ENCODE data around the gene FAM193A. TPM values are rescaled to one million over a fixed set of nuclear protein-coding genes. Genes with fewer than 3 reads are reported as not detected.
"Not testable (repeated sequence)": the region's sequence is repeated elsewhere in the genome, so short reads cannot be mapped to it uniquely, and the experiment has no call there.

The FAM193A gene
- total RNA-seq, 1 donor from 2014 or later = 28.9 TPM

DNA sequence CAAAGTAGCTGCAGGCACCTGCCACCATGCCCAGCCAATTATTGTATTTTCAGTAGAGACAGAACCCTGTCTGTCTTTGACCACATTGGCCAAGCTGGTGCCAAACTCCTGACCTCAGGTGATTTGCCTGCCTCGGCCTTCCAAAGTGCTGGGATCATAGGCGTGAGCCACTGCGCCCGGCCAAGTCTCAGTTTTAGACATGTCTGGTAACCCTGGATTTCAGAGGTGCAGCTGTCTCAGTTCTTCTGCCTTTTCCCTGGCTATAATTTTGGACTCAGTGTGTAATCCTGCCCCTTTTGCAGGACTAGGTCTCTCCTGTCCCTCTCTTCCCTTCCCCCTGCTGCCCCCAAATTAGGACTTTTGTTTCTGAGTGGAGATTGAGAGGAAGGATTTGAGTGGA, 46.6 kb downstream of the FAM193A start:
- no peaks in the 10 kb centered on the region for H3K27me3 ChIP-seq
- no peaks in the 10 kb centered on the region for H3K9me3 ChIP-seq
- peaks cover 46% of the 10 kb centered on the region for H3K4me1 ChIP-seq
- peak overlapping the region; percentile 26 for H3K27ac ChIP-seq
- ATAC-seq (no peak), DNase-seq (no peak)
- H3K4me3 ChIP-seq = no peak overlapping the region
- intact Hi-C loops (cut with DNase I) = no loop called here
- H3K36me3 ChIP-seq = no peaks in the 10 kb centered on the region
- no peak for TF ChIP-seq CTCF (IDR thresholded peaks at IDR 0.05)

- intact Hi-C loops (cut with DNase I) = no loop called here
- H3K36me3 ChIP-seq = no peaks in the 10 kb centered on the region
- no peak for TF ChIP-seq CTCF (IDR thresholded peaks at IDR 0.05)
- ATAC-seq (peak; percentile 96), DNase-seq (no peak)
- no peaks in the 10 kb centered on the region for H3K9me3 ChIP-seq
- H3K27me3 ChIP-seq = no peaks in the 10 kb centered on the region
- H3K4me1 ChIP-seq = peaks cover 50% of the 10 kb centered on the region
- peak overlapping the region; percentile 26 for H3K27ac ChIP-seq
- no peak overlapping the region for H3K4me3 ChIP-seq
Observed at GRCh38 chr4:2583517-2583916, 47.1 kb downstream of the FAM193A start.

DNA sequence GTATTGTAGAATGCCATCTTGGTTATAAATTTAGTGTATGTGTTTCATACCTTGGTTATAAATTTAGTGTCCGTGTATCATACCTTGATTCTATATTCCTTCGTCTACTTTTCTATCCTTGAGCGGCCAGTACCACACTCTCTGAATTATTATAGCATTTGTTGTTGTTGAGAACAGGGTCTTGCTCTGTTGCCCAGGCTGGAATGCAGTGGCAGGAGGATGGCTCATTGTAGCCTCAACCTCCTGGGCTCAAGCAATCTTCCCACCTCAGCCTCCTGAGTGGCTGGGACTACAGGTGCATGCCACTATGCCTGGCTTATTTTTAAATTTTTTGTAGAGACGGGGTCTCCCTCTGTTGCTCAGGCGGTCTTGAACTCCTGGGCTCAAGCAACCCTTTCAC, 50.1 kb downstream of the FAM193A start:
- H3K27ac ChIP-seq = no peak overlapping the region
- no peak overlapping the region for H3K4me3 ChIP-seq
- no peak for ATAC-seq
- DNase-seq = no peak
- no peaks in the 10 kb centered on the region for H3K36me3 ChIP-seq
- peaks cover 73% of the 10 kb centered on the region for H3K4me1 ChIP-seq
- intact Hi-C loops (cut with DNase I) = no loop called here
- TF ChIP-seq CTCF (IDR thresholded peaks at IDR 0.05) = no peak
- H3K9me3 ChIP-seq = no peaks in the 10 kb centered on the region
- no peaks in the 10 kb centered on the region for H3K27me3 ChIP-seq

DNA sequence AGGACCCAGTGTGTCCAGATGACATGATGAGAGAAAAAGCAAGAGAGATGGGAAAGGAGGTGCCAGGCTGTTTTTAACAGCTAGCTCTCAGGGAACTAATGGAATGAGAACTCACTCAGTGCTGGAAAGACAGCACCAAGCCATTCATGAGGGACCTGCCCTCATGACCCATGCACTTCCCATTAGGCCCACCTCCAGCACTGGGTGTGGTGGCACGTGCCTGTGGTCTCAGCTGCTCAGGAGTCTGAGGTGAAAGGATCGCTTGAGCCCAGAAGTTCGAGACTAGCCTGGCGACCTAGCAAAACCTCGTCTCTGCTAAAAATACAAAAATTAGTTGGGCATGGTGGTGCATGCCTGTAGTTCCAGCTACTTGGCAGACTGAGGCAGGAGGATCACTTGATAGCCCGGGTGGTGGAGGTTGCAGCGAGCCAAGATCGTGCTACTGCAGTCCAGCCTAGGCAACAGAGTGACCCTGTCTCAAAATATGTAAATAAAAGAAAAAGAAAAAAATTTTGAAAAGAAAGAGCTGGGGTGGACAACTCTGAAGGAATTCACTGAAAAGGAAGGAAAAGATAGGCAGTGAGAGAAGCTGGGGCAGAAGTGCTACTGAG, 50.9 kb downstream of the FAM193A start:
- TF ChIP-seq CTCF (IDR thresholded peaks at IDR 0.05) = no peak
- Histone ChIP-seq H3K36me3 (no peaks in the 10 kb centered on the region), H3K27ac (no peak overlapping the region), H3K9me3 (no peaks in the 10 kb centered on the region), H3K4me1 (peaks cover 74% of the 10 kb centered on the region), H3K4me3 (no peak overlapping the region), H3K27me3 (no peaks in the 10 kb centered on the region)
- DNase-seq = no peak
- ATAC-seq = no peak
- intact Hi-C loops (cut with DNase I) = no loop called here

GRCh38 chr4:2588259-2588658, 51.8 kb downstream of the FAM193A start:
- Histone ChIP-seq H3K27me3 (no peaks in the 10 kb centered on the region), H3K4me1 (peaks cover 73% of the 10 kb centered on the region), H3K27ac (no peak overlapping the region), H3K36me3 (no peaks in the 10 kb centered on the region), H3K9me3 (no peaks in the 10 kb centered on the region), H3K4me3 (no peak overlapping the region)
- intact Hi-C loops (cut with DNase I) = no loop called here
- DNase-seq (no peak), ATAC-seq (no peak)
- TF ChIP-seq CTCF (IDR thresholded peaks at IDR 0.05) = no peak

- intact Hi-C loops (cut with DNase I) = no loop called here
- H3K36me3 ChIP-seq = peaks cover 2% of the 10 kb centered on the region
- no peaks in the 10 kb centered on the region for H3K27me3 ChIP-seq
- no peaks in the 10 kb centered on the region for H3K9me3 ChIP-seq
- no peak for TF ChIP-seq CTCF (IDR thresholded peaks at IDR 0.05)
- H3K4me3 ChIP-seq = no peak overlapping the region
- H3K4me1 ChIP-seq = peaks cover 65% of the 10 kb centered on the region
- peak; percentile 90 for ATAC-seq
- no peak for DNase-seq
- H3K27ac ChIP-seq = peak overlapping the region; percentile 70
Observed at GRCh38 chr4:2591189-2591588, 54.7 kb downstream of the FAM193A start.

- ATAC-seq; intact Hi-C loops (cut with DNase I); H3K4me3 ChIP-seq; DNase-seq; H3K9me3 ChIP-seq; H3K27me3 ChIP-seq: not testable (repeated sequence)
- Histone ChIP-seq H3K27ac (peak overlapping the region; percentile 70), H3K36me3 (peaks cover 10% of the 10 kb centered on the region), H3K4me1 (peaks cover 61% of the 10 kb centered on the region)
Observed at GRCh38 chr4:2592014-2592413, 55.6 kb downstream of the FAM193A start.

All from upper lobe of right lung (tissue), 1 donor.